Gastroesophageal sphincter (tissue), 3 donors: ENCODE data around the gene SYT11.

Experiments used
- CTCF ChIP-seq, 4 experiments: fragments of 200-600 bp in 2 of 4; fragments of 450-650 bp in 2 of 4; sonication (generic) in 1 of 4; IDR thresholded peaks; one replicate each; pipeline ENCODE4 v1.5.1; 2017 to 2019; ENCODE audit warnings: antibody characterized with exemption in 4 of 4, mild to moderate bottlenecking in 2 of 4, moderate library complexity in 2 of 4
- POLR2AphosphoS5 ChIP-seq: sonication (generic); formaldehyde crosslinking; IDR thresholded peaks from one replicate; pipeline ENCODE4 v1.6.1; 2017; ENCODE audit warnings: antibody characterized with exemption

GRCh38 chr1:155859881-155860871 lies 809 bp downstream of the SYT11 start:
- TF ChIP-seq CTCF (IDR thresholded peaks at IDR 0.05) (no peak), POLR2AphosphoS5 (no peak)
